Spleen (tissue), 7 donors: ENCODE results near the gene TUBD1.

Source experiments
- POLR2A ChIP-seq, 3 donors: fragments of 450-650 bp; IDR thresholded peaks; one replicate each; pipeline ENCODE4 v1.5.1; 2017; ENCODE audit warnings: antibody characterized with exemption in 3 of 3, mild to moderate bottlenecking in 1 of 3
- TF ChIP-seq, protein P1 (sequence below), 11 experiments: fragments of 200-600 bp in 7 of 11; fragments of 450-650 bp in 4 of 11; sonication (generic) in 4 of 11; IDR thresholded peaks in 8 of 11; conservative IDR thresholded peaks in 3 of 11; 1 replicate in 7 of 11; 2 replicates in 4 of 11; pipeline versions ENCODE4 v1.4.0 to v1.8.0; 2016 to 2021; ENCODE audit warnings: antibody characterized with exemption in 11 of 11, inconsistent platforms in 4 of 11, mild to moderate bottlenecking in 1 of 11
- donor health status: DM: no; HTN: no; CAD: no; lungs with moderate emphysema.
- donor health status: DM: no; HTN: no; CAD: no.
- donor health status: DM: no; HTN: no; CAD: no.

DNA sequence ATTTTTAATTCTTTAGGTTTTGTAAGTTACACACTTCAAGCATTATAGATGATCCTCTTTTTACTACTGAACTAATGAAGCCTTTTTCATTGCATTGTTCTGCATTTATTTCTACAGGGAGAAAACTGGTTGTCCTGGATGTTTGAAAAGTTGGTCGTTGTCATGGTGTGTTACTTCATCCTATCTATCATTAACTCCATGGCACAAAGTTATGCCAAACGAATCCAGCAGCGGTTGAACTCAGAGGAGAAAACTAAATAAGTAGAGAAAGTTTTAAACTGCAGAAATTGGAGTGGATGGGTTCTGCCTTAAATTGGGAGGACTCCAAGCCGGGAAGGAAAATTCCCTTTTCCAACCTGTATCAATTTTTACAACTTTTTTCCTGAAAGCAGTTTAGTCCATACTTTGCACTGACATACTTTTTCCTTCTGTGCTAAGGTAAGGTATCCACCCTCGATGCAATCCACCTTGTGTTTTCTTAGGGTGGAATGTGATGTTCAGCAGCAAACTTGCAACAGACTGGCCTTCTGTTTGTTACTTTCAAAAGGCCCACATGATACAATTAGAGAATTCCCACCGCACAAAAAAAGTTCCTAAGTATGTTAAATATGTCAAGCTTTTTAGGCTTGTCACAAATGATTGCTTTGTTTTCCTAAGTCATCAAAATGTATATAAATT is 53.0 kb downstream of the TUBD1 start:
- TF ChIP-seq, protein P1, sequence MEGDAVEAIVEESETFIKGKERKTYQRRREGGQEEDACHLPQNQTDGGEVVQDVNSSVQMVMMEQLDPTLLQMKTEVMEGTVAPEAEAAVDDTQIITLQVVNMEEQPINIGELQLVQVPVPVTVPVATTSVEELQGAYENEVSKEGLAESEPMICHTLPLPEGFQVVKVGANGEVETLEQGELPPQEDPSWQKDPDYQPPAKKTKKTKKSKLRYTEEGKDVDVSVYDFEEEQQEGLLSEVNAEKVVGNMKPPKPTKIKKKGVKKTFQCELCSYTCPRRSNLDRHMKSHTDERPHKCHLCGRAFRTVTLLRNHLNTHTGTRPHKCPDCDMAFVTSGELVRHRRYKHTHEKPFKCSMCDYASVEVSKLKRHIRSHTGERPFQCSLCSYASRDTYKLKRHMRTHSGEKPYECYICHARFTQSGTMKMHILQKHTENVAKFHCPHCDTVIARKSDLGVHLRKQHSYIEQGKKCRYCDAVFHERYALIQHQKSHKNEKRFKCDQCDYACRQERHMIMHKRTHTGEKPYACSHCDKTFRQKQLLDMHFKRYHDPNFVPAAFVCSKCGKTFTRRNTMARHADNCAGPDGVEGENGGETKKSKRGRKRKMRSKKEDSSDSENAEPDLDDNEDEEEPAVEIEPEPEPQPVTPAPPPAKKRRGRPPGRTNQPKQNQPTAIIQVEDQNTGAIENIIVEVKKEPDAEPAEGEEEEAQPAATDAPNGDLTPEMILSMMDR (IDR thresholded peaks at IDR 0.05 in 8 of 11, conservative IDR thresholded peaks at IDR 0.05 in 3 of 11), result no peak
- peak in 1 of 3 donors; percentile 4 for TF ChIP-seq POLR2A (IDR thresholded peaks at IDR 0.05)
